Caco-2 (cell line): ENCODE data around the gene TMEM187. TPM values are rescaled to one million over a fixed set of nuclear protein-coding genes. Genes with fewer than 3 reads are reported as not detected.
A peak's percentile ranks its signal among the peaks of the same experiment; 100 is the strongest.

ENCODE experiments used
- BruUV-seq: library from RNA; stranded (reverse); fragments of 400-500 nt; replicated peaks from 2 replicates; lab custom pipeline; 2021; lab: Mats Ljungman, UMichigan
- CTCF ChIA-PET: fragments of 300-600 bp; sonication (Branson Sonifier 250); formaldehyde crosslinking; loops from one replicate; lab custom pipeline; 2022; ENCODE audit warnings: antibody characterized with exemption; lab: Charles Lee
- POLR2A ChIA-PET: fragments of 300-600 bp; sonication (Branson Sonifier 250); formaldehyde crosslinking; loops from one replicate; lab custom pipeline; 2022; ENCODE audit warnings: antibody characterized with exemption; lab: Charles Lee
- DNase-seq, 2 experiments: peaks; one replicate each; pipeline versions ENCODE4 v3.0.0 to v3.0.0-alpha.2; 2020 to 2022
- H3K27me3 ChIP-seq: replicated peaks from 2 replicates; pipeline ENCODE4 v1.6.0; 2011; ENCODE audit warnings: low read length; ENCODE audit not compliant: control insufficient read depth, insufficient read depth
- H3K36me3 ChIP-seq: 2 replicates; pipeline ENCODE4 v1.5.1; 2011; ENCODE audit warnings: low read length; ENCODE audit not compliant: control insufficient read depth, insufficient read depth
- H3K4me1 ChIP-seq: fragments of 250-450 bp; sonication (Bioruptor Pico); 2 replicates; pipeline ENCODE4 v1.5.1; 2020; ENCODE audit warnings: mild to moderate bottlenecking
- H3K4me3 ChIP-seq: 2 replicates; pipeline ENCODE4 v1.5.1; 2011; ENCODE audit warnings: low read depth, mild to moderate bottlenecking, control low read depth, low read length
- H3K9me3 ChIP-seq: fragments of 250-450 bp; sonication (Bioruptor Pico); 2 replicates; pipeline ENCODE4 v1.5.1; 2020; ENCODE audit warnings: mild to moderate bottlenecking, moderate library complexity
- H3K27ac Mint-ChIP-seq: one replicate; pipeline ENCODE4 v1.8.0; 2022; ENCODE audit warnings: mixed read lengths; ENCODE audit not compliant: unreplicated experiment
- H3K27me3 Mint-ChIP-seq: one replicate; pipeline ENCODE4 v1.8.0; 2022; ENCODE audit warnings: mixed read lengths; ENCODE audit not compliant: insufficient read depth, unreplicated experiment
- H3K36me3 Mint-ChIP-seq: one replicate; pipeline ENCODE4 v1.8.0; 2022; ENCODE audit warnings: mild to moderate bottlenecking, mixed read lengths; ENCODE audit not compliant: insufficient read depth, unreplicated experiment
- H3K4me1 Mint-ChIP-seq: one replicate; pipeline ENCODE4 v1.8.0; 2022; ENCODE audit warnings: low read depth, mixed read lengths; ENCODE audit not compliant: unreplicated experiment
- H3K4me3 Mint-ChIP-seq: one replicate; pipeline ENCODE4 v1.8.0; 2022; ENCODE audit warnings: mild to moderate bottlenecking, moderate library complexity, mixed read lengths; ENCODE audit not compliant: unreplicated experiment
- H3K9me3 Mint-ChIP-seq: one replicate; pipeline ENCODE4 v1.8.0; 2022; ENCODE audit warnings: mixed read lengths; ENCODE audit not compliant: unreplicated experiment
- CTCF ChIP-seq, 2 experiments: fragments of 200-600 bp in 1 of 2; IDR thresholded peaks; 1 replicate in 1 of 2; 2 replicates in 1 of 2; pipeline versions ENCODE4 v1.5.1 to v1.8.0; 2011 to 2022; ENCODE audit warnings: antibody characterized with exemption in 1 of 2, control low read depth in 1 of 2, inconsistent platforms in 1 of 2, low read depth in 1 of 2, low read length in 1 of 2, mild to moderate bottlenecking in 1 of 2, moderate library complexity in 1 of 2; ENCODE audit not compliant: insufficient read depth in 1 of 2, severe bottlenecking in 1 of 2, unreplicated experiment in 1 of 2
- intact Hi-C: fragments of 100-400 bp; cut with micrococcal nuclease; formaldehyde crosslinking; loops from one replicate; pipeline ENCODE4 v1.10.0; 2022; ENCODE audit not compliant: unreplicated experiment
- total RNA-seq: library from RNA; stranded (reverse); gene quantifications from 2 replicates; pipeline ENCODE4 v1.2.3, GENCODE V29; 2022

The TMEM187 gene
- total RNA-seq, 1 experiment from 2014 or later: 4.9 TPM

GRCh38 chrX:154029439-154029838 lies 56.9 kb downstream of the TMEM187 start:
- Histone ChIP-seq H3K27me3 (no peaks in the 10 kb centered on the region), H3K9me3 (no peaks in the 10 kb centered on the region), H3K36me3 (no peaks in the 10 kb centered on the region; the same call in 1 of the 2 replicates), H3K4me3 (no peak overlapping the region), H3K4me1 (no peaks in the 10 kb centered on the region)
- Mint-ChIP-seq H3K9me3 (no peaks in the 10 kb centered on the region), H3K4me1 (no peaks in the 10 kb centered on the region), H3K36me3 (peaks cover 25% of the 10 kb centered on the region), H3K27ac (no peak overlapping the region), H3K4me3 (no peak overlapping the region), H3K27me3 (no peaks in the 10 kb centered on the region)
- no peak for TF ChIP-seq CTCF (IDR thresholded peaks at IDR 0.05; ENCODE audit: insufficient read depth in 1 of 2, low read depth in 1 of 2, low read length in 1 of 2, severe bottlenecking in 1 of 2, unreplicated experiment in 1 of 2)
- ChIA-PET CTCF (no interaction called here), POLR2A (no interaction called here)
- DNase-seq: no peak
- no TSS peak for BruUV-seq
- intact Hi-C loops: no loop called here

GRCh38 chrX:154030266-154030665 lies 57.7 kb downstream of the TMEM187 start:
- Histone ChIP-seq H3K9me3 (no peaks in the 10 kb centered on the region), H3K4me3 (no peak overlapping the region), H3K4me1 (no peaks in the 10 kb centered on the region), H3K27me3 (no peaks in the 10 kb centered on the region), H3K36me3 (no peaks in the 10 kb centered on the region; the same call in 1 of the 2 replicates)
- Mint-ChIP-seq H3K4me3 (no peak overlapping the region), H3K4me1 (no peaks in the 10 kb centered on the region), H3K36me3 (peaks cover 23% of the 10 kb centered on the region), H3K9me3 (no peaks in the 10 kb centered on the region), H3K27me3 (no peaks in the 10 kb centered on the region), H3K27ac (no peak overlapping the region)
- ChIA-PET POLR2A (no interaction called here), CTCF (no interaction called here)
- no TSS peak for BruUV-seq
- DNase-seq: no peak
- TF ChIP-seq CTCF (IDR thresholded peaks at IDR 0.05; ENCODE audit: insufficient read depth in 1 of 2, low read depth in 1 of 2, low read length in 1 of 2, severe bottlenecking in 1 of 2, unreplicated experiment in 1 of 2): no peak
- intact Hi-C loops: no loop called here

- Mint-ChIP-seq H3K9me3 (no peaks in the 10 kb centered on the region), H3K27ac (no peak overlapping the region), H3K4me3 (no peak overlapping the region), H3K27me3 (no peaks in the 10 kb centered on the region), H3K36me3 (peaks cover 22% of the 10 kb centered on the region), H3K4me1 (no peaks in the 10 kb centered on the region)
- no peaks in the 10 kb centered on the region for H3K4me1 ChIP-seq
- H3K4me3 ChIP-seq: no peak overlapping the region
- no peak for TF ChIP-seq CTCF (IDR thresholded peaks at IDR 0.05; ENCODE audit: insufficient read depth in 1 of 2, low read depth in 1 of 2, low read length in 1 of 2, severe bottlenecking in 1 of 2, unreplicated experiment in 1 of 2)
- ChIA-PET CTCF (no interaction called here), POLR2A (no interaction called here)
- H3K9me3 ChIP-seq: no peaks in the 10 kb centered on the region
- intact Hi-C loops: no loop called here
- no peaks in the 10 kb centered on the region for H3K27me3 ChIP-seq
- BruUV-seq: TSS peak; percentile 49
- DNase-seq: no peak
- H3K36me3 ChIP-seq: no peaks in the 10 kb centered on the region; the same call in 1 of the 2 replicates
Measured at GRCh38 chrX:154030715-154031305, 58.3 kb downstream of the TMEM187 start.
